HG03060 (cell line): ENCODE results near the gene KIF5B.
"Not testable (repeated sequence)": the region's sequence is repeated elsewhere in the genome, so short reads cannot be mapped to it uniquely, and the experiment has no call there.

Experiments
- ATAC-seq: cut with Tn5 transposase; IDR thresholded peaks from one replicate; pipeline ENCODE4 v1.9.1; 2021; ENCODE audit warnings: low read depth, moderate number of reproducible peaks; ENCODE audit not compliant: unreplicated experiment

Gene KIF5B

DNA sequence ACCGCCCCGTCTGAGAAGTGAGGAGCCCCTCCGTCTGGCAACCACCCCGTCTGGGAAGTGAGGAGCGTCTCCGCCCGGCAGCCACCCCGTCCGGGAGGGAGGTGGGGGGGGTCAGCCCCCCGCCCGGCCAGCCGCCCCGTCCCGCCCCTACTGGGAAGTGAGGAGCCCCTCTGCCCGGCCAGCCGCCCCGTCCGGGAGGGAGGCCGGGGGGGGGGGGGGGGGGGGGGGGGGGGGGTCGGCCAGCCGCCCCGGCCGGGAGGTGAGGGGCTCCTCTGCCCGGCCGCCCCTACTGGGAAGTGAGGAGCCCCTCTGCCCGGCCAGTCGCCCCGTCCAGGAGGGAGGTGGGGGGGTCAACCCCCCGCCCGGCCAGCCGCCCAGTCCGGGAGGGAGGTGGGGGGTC, 86.4 kb downstream of the KIF5B start:
- not testable (repeated sequence) for ATAC-seq

DNA sequence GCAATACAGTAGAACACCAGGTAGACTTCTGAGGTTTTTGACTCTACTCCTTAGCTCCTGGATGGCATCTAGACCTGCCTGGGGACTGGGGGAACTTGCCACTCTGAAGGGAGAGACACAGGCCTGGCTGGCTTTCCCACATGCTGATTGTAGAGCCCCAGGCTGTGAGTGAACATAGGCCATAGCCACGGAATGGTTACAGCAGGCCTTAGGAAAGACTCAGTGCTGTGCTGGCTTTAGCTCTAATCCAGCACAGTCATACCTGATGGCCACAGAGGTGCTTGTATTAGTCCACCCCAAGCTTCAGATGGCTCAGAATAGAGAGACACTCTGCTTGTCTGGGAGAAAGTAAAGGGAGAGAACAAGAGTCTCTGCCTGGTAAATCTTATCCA, 92.6 kb downstream of the KIF5B start:
- ATAC-seq, result no peak

DNA sequence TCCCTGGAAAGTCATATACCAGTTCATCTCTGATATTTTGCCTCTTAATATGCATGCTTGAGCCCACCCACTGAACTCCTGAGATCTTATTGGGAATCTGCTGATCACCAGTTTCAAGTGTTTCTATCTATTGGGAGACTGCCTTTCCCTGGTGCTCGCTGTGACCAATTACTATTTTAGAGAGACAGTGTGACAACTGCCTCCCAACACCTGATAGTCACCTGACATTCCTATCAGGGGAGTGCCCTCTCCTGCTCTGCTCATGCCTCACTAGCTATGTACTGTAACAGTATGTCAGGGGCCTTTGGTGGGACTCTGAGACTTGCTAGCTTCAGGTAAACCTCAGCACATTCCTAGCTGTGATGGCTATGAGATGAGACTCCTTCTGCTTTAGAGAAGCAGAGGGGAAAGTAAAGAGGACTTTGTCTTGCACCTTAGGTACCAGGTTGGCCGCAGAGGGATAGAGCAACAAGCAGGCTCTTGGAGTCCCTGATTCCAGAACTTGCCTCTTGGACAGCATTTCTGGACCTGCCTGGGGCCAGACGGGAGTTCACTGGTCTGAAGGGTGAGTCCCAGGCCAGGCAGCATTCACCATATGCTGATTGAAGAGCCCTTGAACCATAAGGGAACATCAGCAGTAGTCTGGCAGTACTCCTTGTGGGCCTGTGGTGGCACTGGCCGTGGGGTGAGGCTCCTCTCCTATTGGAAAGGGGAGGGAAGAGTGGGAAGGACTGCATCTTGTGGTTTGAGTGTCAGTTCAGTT, 93.2 kb downstream of the KIF5B start:
- ATAC-seq, result no peak

DNA sequence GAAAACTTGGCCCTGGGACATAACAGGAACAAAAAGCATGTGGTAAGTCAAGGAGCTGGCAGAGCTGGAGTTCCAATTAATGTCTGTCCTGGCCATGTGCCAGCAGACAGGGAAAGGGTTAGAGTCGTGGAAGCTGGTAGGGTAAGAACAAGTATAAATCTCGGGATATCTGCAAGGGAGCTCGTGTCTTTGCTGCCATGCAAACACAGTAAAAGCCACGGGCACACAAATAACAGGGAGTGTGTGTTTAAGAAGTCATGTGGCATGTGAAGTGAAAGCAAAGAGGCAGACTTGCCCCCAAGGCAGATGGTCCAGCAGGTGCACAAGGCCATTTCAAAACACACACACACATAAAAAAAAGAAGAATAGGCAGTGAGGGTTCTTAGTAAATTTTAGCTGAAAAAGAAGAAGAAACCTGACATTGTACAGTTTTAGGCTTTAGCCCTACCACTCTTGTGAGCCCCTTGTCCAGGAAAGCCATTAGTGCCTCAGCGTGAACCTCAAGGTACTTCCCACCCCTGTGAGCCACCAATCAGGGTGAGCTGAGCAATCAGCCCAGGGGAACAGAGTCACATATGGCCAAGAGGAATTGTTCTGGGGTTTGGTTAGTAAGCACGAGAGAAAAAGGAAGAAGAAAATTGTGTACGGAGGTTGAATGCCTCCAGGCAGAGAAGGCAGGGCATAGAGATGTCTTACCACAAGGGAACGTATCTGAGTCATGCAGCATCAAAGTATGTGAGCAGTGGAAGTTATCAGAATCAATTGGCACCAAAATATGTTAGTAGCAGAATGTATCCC, 94.7 kb downstream of the KIF5B start:
- no peak for ATAC-seq

DNA sequence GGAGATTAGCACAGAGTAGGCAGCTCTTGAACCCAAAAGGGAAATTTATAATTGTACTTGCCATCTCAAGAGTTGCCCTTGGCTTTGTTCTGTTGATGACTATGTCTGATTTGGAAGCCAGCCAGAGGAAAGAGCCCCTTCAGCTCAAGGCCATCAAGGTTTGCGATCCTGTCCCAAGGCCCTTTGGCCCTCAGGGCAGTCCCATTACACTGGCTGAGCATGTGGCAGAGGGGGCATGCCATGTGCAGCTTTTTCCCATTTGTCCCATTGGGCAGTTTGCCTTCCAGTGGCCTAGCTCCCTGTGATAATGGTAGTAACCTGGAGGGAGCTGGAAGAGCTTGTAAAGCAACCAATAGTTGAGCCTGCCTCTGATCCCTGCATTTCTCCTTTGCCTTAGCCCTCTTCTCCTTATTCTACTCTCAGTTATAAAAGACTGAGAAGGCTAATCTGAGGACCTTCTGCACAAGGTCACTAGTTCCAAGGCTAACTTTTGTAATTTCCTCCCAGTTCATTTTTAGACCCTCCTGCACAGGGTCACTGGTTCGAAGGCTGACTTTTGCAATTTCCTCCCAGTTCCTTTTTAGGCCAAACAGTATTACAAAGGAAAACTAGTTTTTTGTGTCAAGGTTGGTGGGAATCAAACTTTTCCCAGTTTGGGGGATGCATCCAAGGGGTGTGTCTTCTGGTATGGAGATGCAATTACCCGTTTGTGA, 96.6 kb downstream of the KIF5B start:
- ATAC-seq, result no peak
